HEK293 (cell line): ENCODE results near the gene ABHD17A.
A peak's percentile ranks its signal among the peaks of the same experiment; 100 is the strongest.

ENCODE experiments used
- CTCF ChIA-PET: fragments of 350-600 bp; formaldehyde crosslinking; extraction: SDS; loops from one replicate; lab custom pipeline; 2021; ENCODE audit warnings: antibody characterized with exemption; lab: Yijun Ruan, JAX
- POLR2A ChIA-PET: fragments of 300-600 bp; formaldehyde crosslinking; extraction: SDS; loops from one replicate; lab custom pipeline; 2020; ENCODE audit warnings: antibody characterized with exemption, inconsistent platforms; lab: Yijun Ruan, JAX
- H3K27ac ChIP-seq: fragments of 200-500 bp; sonication (Bioruptor generic); 2 replicates; pipeline ENCODE4 v1.5.1; 2014; ENCODE audit warnings: low read depth, low read length, control low read depth, inconsistent platforms; ENCODE audit errors: extremely low read depth
- H3K36me3 ChIP-seq, 2 experiments: fragments of 200-500 bp in 1 of 2; sonication (Bioruptor generic) in 1 of 2; 1 replicate in 1 of 2; 2 replicates in 1 of 2; pipeline ENCODE4 v1.5.1; 2014 to 2017; ENCODE audit warnings: inconsistent platforms in 2 of 2, low read length in 2 of 2; ENCODE audit not compliant: control insufficient read depth in 2 of 2, insufficient read depth in 1 of 2
- H3K4me1 ChIP-seq: fragments of 200-500 bp; sonication (Bioruptor generic); 2 replicates; pipeline ENCODE4 v1.5.1; 2014; ENCODE audit warnings: mild to moderate bottlenecking, low read length, inconsistent platforms; ENCODE audit not compliant: control insufficient read depth, insufficient read depth
- H3K4me3 ChIP-seq: 2 replicates; pipeline ENCODE4 v1.5.1; 2011; ENCODE audit warnings: low read depth, mild to moderate bottlenecking, control low read depth, low read length, moderate library complexity
- H3K9me3 ChIP-seq: fragments of 200-500 bp; sonication (Bioruptor generic); 2 replicates; pipeline ENCODE4 v1.5.1; 2014; ENCODE audit warnings: low read depth, low read length, inconsistent platforms; ENCODE audit not compliant: control insufficient read depth, insufficient read depth
- IKZF3 ChIP-seq: fragments of 450-650 bp; IDR thresholded peaks from 2 replicates; pipeline ENCODE4 v1.5.0; 2018; ENCODE audit warnings: missing biosample characterization, mild to moderate bottlenecking, missing genetic modification characterization, moderate library complexity
- KLF1 ChIP-seq: fragments of 450-650 bp; formaldehyde crosslinking; IDR thresholded peaks from 2 replicates; pipeline ENCODE4 v1.5.1; 2016; ENCODE audit warnings: missing biosample characterization, missing genetic modification characterization
- KLF8 ChIP-seq: fragments of 450-650 bp; formaldehyde crosslinking; IDR thresholded peaks from 2 replicates; pipeline ENCODE4 v1.5.1; 2016; ENCODE audit warnings: missing biosample characterization, missing genetic modification characterization
- PRDM1 ChIP-seq: fragments of 450-650 bp; formaldehyde crosslinking; IDR thresholded peaks from 2 replicates; pipeline ENCODE4; 2016; ENCODE audit warnings: missing biosample characterization, missing genetic modification characterization
- PRDM10 ChIP-seq: fragments of 450-650 bp; formaldehyde crosslinking; IDR thresholded peaks from 2 replicates; pipeline ENCODE4 v1.5.1; 2016; ENCODE audit warnings: missing biosample characterization, missing genetic modification characterization
- SP2 ChIP-seq: fragments of 450-650 bp; formaldehyde crosslinking; IDR thresholded peaks from 2 replicates; pipeline ENCODE4 v1.5.1; 2016; ENCODE audit warnings: missing biosample characterization, missing genetic modification characterization
- ZBTB17 ChIP-seq: fragments of 450-650 bp; formaldehyde crosslinking; IDR thresholded peaks from 2 replicates; pipeline ENCODE4 v1.5.1; 2016; ENCODE audit warnings: missing biosample characterization, missing genetic modification characterization
- ZFHX2 ChIP-seq: fragments of 450-650 bp; formaldehyde crosslinking; conservative IDR thresholded peaks from 2 replicates; pipeline ENCODE4 v1.5.1; 2016; ENCODE audit warnings: missing biosample characterization, missing genetic modification characterization
- ZNF140 ChIP-seq: fragments of 450-650 bp; formaldehyde crosslinking; IDR thresholded peaks from 2 replicates; pipeline ENCODE4 v1.5.1; 2016; ENCODE audit warnings: missing biosample characterization, missing genetic modification characterization
- ZNF16 ChIP-seq: fragments of 450-650 bp; formaldehyde crosslinking; IDR thresholded peaks from 2 replicates; pipeline ENCODE4 v1.5.1; 2016; ENCODE audit warnings: low read depth, missing biosample characterization, missing genetic modification characterization
- ZNF202 ChIP-seq: fragments of 450-650 bp; formaldehyde crosslinking; IDR thresholded peaks from 2 replicates; pipeline ENCODE4 v1.5.1; 2016; ENCODE audit warnings: missing biosample characterization, missing genetic modification characterization, borderline replicate concordance
- ZNF335 ChIP-seq: fragments of 450-650 bp; formaldehyde crosslinking; conservative IDR thresholded peaks from 2 replicates; pipeline ENCODE4 v1.5.1; 2016; ENCODE audit warnings: missing biosample characterization, missing genetic modification characterization
- ZNF341 ChIP-seq: fragments of 450-650 bp; formaldehyde crosslinking; IDR thresholded peaks from 2 replicates; pipeline ENCODE4; 2016; ENCODE audit warnings: low read depth, missing biosample characterization, missing genetic modification characterization
- ZNF529 ChIP-seq: fragments of 450-650 bp; formaldehyde crosslinking; IDR thresholded peaks from 2 replicates; pipeline ENCODE4 v1.5.1; 2017; ENCODE audit warnings: missing genetic modification characterization, missing biosample characterization; ENCODE audit not compliant: insufficient replicate concordance
- ZNF596 ChIP-seq: fragments of 450-650 bp; IDR thresholded peaks from 2 replicates; pipeline ENCODE4 v1.5.0; 2018; ENCODE audit warnings: missing biosample characterization, mild to moderate bottlenecking, missing genetic modification characterization, moderate library complexity
- ZNF610 ChIP-seq: fragments of 450-650 bp; formaldehyde crosslinking; IDR thresholded peaks from 2 replicates; pipeline ENCODE4 v1.5.1; 2016; ENCODE audit warnings: missing biosample characterization, missing genetic modification characterization, borderline replicate concordance
- ZNF621 ChIP-seq: fragments of 450-650 bp; formaldehyde crosslinking; IDR thresholded peaks from 2 replicates; pipeline ENCODE4 v1.5.1; 2017; ENCODE audit warnings: missing biosample characterization, missing genetic modification characterization
- ZNF776 ChIP-seq: fragments of 450-650 bp; formaldehyde crosslinking; IDR thresholded peaks from 2 replicates; pipeline ENCODE4 v1.5.0; 2017; ENCODE audit warnings: missing biosample characterization, missing genetic modification characterization, borderline replicate concordance
- ZSCAN5A ChIP-seq: fragments of 450-650 bp; formaldehyde crosslinking; IDR thresholded peaks from 2 replicates; pipeline ENCODE4 v1.5.1; 2016; ENCODE audit warnings: missing biosample characterization, missing genetic modification characterization
- TF ChIP-seq, protein P1 (sequence below): fragments of 450-650 bp; formaldehyde crosslinking; IDR thresholded peaks from 2 replicates; pipeline ENCODE4 v1.5.1; 2016; ENCODE audit warnings: missing biosample characterization, missing genetic modification characterization
- TF ChIP-seq, protein P2 (sequence below): fragments of 450-650 bp; formaldehyde crosslinking; IDR thresholded peaks from 2 replicates; pipeline ENCODE4 v1.5.1; 2016; ENCODE audit warnings: missing biosample characterization, missing genetic modification characterization
- TF ChIP-seq, protein P3 (sequence below): fragments of 450-650 bp; formaldehyde crosslinking; IDR thresholded peaks from 2 replicates; pipeline ENCODE4; 2016; ENCODE audit warnings: missing biosample characterization, missing genetic modification characterization

ABHD17A gene

GRCh38 chr19:1851654-1852580 lies 33.4 kb downstream of the ABHD17A start (continued):
- TF ChIP-seq PRDM10 (tag by site-specific recombination) (0 out of 2 replicates have a peak, but pooled peaks have one; percentile 11), ZFHX2 (tag by site-specific recombination) (peak; percentile 65), KLF8 (tag by site-specific recombination) (peak; percentile 48), KLF1 (tag by site-specific recombination) (peak; percentile 90), ZBTB17 (no peak)

GRCh38 chr19:1850809-1851653 lies 34.3 kb downstream of the ABHD17A start:
- ChIA-PET POLR2A (no interaction called here), CTCF (interaction anchor here (0.7 kb wide), 1 partner anchor 9 kb away, joined by 3 read pairs; no protein-coding TSS in a partner anchor)
- Histone ChIP-seq H3K4me3 (no peak overlapping the region), H3K4me1 (peaks cover 5% of the 10 kb centered on the region; the same call in 1 of the 2 replicates), H3K36me3 (no peaks in the 10 kb centered on the region), H3K27ac (no peak overlapping the region), H3K9me3 (no peaks in the 10 kb centered on the region)
- TF ChIP-seq ZNF776 (no peak), ZNF610 (no peak), ZNF16 (tag by site-specific recombination) (peak; percentile 97), ZNF621 (tag by site-specific recombination) (no peak), ZNF596 (tag by site-specific recombination) (no peak), ZNF529 (tag by site-specific recombination) (no peak), ZSCAN5A (no peak), IKZF3 (tag by site-specific recombination) (no peak), ZNF202 (tag by site-specific recombination) (no peak), SP2 (tag by site-specific recombination) (no peak), ZNF341 (tag by site-specific recombination) (peak; percentile 62), ZNF140 (tag by site-specific recombination) (no peak), ZNF335 (tag by site-specific recombination) (no peak), PRDM1 (tag by site-specific recombination) (no peak)
- TF ChIP-seq, protein P1, sequence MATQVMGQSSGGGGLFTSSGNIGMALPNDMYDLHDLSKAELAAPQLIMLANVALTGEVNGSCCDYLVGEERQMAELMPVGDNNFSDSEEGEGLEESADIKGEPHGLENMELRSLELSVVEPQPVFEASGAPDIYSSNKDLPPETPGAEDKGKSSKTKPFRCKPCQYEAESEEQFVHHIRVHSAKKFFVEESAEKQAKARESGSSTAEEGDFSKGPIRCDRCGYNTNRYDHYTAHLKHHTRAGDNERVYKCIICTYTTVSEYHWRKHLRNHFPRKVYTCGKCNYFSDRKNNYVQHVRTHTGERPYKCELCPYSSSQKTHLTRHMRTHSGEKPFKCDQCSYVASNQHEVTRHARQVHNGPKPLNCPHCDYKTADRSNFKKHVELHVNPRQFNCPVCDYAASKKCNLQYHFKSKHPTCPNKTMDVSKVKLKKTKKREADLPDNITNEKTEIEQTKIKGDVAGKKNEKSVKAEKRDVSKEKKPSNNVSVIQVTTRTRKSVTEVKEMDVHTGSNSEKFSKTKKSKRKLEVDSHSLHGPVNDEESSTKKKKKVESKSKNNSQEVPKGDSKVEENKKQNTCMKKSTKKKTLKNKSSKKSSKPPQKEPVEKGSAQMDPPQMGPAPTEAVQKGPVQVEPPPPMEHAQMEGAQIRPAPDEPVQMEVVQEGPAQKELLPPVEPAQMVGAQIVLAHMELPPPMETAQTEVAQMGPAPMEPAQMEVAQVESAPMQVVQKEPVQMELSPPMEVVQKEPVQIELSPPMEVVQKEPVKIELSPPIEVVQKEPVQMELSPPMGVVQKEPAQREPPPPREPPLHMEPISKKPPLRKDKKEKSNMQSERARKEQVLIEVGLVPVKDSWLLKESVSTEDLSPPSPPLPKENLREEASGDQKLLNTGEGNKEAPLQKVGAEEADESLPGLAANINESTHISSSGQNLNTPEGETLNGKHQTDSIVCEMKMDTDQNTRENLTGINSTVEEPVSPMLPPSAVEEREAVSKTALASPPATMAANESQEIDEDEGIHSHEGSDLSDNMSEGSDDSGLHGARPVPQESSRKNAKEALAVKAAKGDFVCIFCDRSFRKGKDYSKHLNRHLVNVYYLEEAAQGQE, result no peak
- TF ChIP-seq, protein P2, sequence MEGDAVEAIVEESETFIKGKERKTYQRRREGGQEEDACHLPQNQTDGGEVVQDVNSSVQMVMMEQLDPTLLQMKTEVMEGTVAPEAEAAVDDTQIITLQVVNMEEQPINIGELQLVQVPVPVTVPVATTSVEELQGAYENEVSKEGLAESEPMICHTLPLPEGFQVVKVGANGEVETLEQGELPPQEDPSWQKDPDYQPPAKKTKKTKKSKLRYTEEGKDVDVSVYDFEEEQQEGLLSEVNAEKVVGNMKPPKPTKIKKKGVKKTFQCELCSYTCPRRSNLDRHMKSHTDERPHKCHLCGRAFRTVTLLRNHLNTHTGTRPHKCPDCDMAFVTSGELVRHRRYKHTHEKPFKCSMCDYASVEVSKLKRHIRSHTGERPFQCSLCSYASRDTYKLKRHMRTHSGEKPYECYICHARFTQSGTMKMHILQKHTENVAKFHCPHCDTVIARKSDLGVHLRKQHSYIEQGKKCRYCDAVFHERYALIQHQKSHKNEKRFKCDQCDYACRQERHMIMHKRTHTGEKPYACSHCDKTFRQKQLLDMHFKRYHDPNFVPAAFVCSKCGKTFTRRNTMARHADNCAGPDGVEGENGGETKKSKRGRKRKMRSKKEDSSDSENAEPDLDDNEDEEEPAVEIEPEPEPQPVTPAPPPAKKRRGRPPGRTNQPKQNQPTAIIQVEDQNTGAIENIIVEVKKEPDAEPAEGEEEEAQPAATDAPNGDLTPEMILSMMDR, result peak; percentile 59
- TF ChIP-seq, protein P3, sequence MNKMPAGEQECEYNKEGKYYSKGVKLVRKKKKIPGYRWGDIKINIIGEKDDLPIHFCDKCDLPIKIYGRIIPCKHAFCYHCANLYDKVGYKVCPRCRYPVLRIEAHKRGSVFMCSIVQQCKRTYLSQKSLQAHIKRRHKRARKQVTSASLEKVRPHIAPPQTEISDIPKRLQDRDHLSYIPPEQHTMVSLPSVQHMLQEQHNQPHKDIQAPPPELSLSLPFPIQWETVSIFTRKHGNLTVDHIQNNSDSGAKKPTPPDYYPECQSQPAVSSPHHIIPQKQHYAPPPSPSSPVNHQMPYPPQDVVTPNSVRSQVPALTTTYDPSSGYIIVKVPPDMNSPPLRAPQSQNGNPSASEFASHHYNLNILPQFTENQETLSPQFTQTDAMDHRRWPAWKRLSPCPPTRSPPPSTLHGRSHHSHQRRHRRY, result no peak
